CD4-positive, CD25-positive, alpha-beta regulatory T cell (primary cell): ENCODE data around the gene MCM7. TPM values are rescaled to one million over a fixed set of nuclear protein-coding genes. Genes with fewer than 3 reads are reported as not detected.

Experiments used
- ATAC-seq, 2 donors: fragments of 150-1000 bp; cut with Tn5 transposase; one replicate each; pipeline ENCODE4 v1.10.0; 2021; ENCODE audit warnings: low read depth in 2 of 2, moderate number of reproducible peaks in 2 of 2, moderate library complexity in 1 of 2
- DNase-seq, 3 donors: peaks; one replicate each; pipeline versions ENCODE4 v3.0.0 to v3.0.0-alpha.2; 2012 to 2022; ENCODE audit warnings: mixed read lengths in 1 of 3
- H3K27ac ChIP-seq: one replicate; pipeline ENCODE4 v1.7.0; 2013; ENCODE audit warnings: mild to moderate bottlenecking, low read length; ENCODE audit not compliant: insufficient read depth, poor library complexity, severe bottlenecking
- H3K27me3 ChIP-seq: one replicate; pipeline ENCODE4 v1.7.0; 2013; ENCODE audit warnings: low read length; ENCODE audit not compliant: control insufficient read depth, insufficient read depth
- H3K36me3 ChIP-seq: one replicate; pipeline ENCODE4 v1.7.0; 2013; ENCODE audit warnings: mild to moderate bottlenecking, low read length, moderate library complexity; ENCODE audit not compliant: control insufficient read depth, insufficient read depth
- H3K4me1 ChIP-seq: 2 replicates; pipeline ENCODE4 v1.7.0; 2013; ENCODE audit warnings: mild to moderate bottlenecking, low read length; ENCODE audit not compliant: insufficient read depth, control insufficient read depth, poor library complexity, severe bottlenecking
- H3K4me3 ChIP-seq: one replicate; pipeline ENCODE4 v1.7.0; 2013; ENCODE audit warnings: low read depth, mild to moderate bottlenecking, low read length, moderate library complexity
- H3K9me3 ChIP-seq, 2 experiments: 1 replicate in 1 of 2; 2 replicates in 1 of 2; pipeline ENCODE4 v1.7.0; 2013; ENCODE audit warnings: low read length in 2 of 2, mild to moderate bottlenecking in 1 of 2, moderate library complexity in 1 of 2; ENCODE audit not compliant: control insufficient read depth in 2 of 2
- H3K27ac Mint-ChIP-seq, 3 donors: one replicate each; pipeline ENCODE4 v1.8.0; 2020 to 2022; ENCODE audit warnings: mild to moderate bottlenecking in 3 of 3, mixed read lengths in 3 of 3, moderate library complexity in 2 of 3
- H3K27me3 Mint-ChIP-seq: one replicate; pipeline ENCODE4 v1.8.0; 2022; ENCODE audit warnings: mild to moderate bottlenecking, mixed read lengths
- H3K36me3 Mint-ChIP-seq: one replicate; pipeline ENCODE4 v1.8.0; 2020; ENCODE audit warnings: mixed read lengths
- H3K4me1 Mint-ChIP-seq, 4 donors: one replicate each; pipeline ENCODE4 v1.8.0; 2020 to 2022; ENCODE audit warnings: mixed read lengths in 4 of 4, mild to moderate bottlenecking in 1 of 4
- H3K4me3 Mint-ChIP-seq, 4 donors: one replicate each; pipeline ENCODE4 v1.8.0; 2020 to 2022; ENCODE audit warnings: mild to moderate bottlenecking in 4 of 4, mixed read lengths in 4 of 4, moderate library complexity in 3 of 4
- H3K9me3 Mint-ChIP-seq, 7 donors: one replicate each; pipeline ENCODE4 v1.8.0; 2020 to 2022; ENCODE audit warnings: mixed read lengths in 7 of 7, mild to moderate bottlenecking in 3 of 7, moderate library complexity in 2 of 7
- polyA plus RNA-seq, 4 donors: library from polyadenylated mRNA; unstranded; fragments of 300-500 nt; fragmentation: Illumina TruSeq; gene quantifications; one replicate each; pipeline ENCODE4 v1.2.3, GENCODE V29; 2021
- total RNA-seq: library from RNA; stranded (reverse); gene quantifications from one replicate; pipeline ENCODE4 v1.2.3, GENCODE V29; 2022

The MCM7 gene
- total and polyA plus RNA-seq, 5 donors from 2014 or later: 31.2 to 82.0 (median 36.9) TPM

GRCh38 chr7:100082978-100083377 is 18.2 kb downstream of the MCM7 start:
- peak overlapping the region; percentile 76 to 95 (median 82) for H3K27ac Mint-ChIP-seq
- peaks cover 6 to 39% (median 24%) of the 10 kb centered on the region in 4 donors for H3K4me1 Mint-ChIP-seq
- Histone ChIP-seq H3K4me1 (peaks cover 33% of the 10 kb centered on the region), H3K4me3 (peak overlapping the region; percentile 59), H3K36me3 (peaks cover 9% of the 10 kb centered on the region), H3K27me3 (no peaks in the 10 kb centered on the region), H3K27ac (no peak overlapping the region), H3K9me3 (no peaks in the 10 kb centered on the region)
- H3K9me3 Mint-ChIP-seq: no peaks in the 10 kb centered on the region
- peaks cover 12% of the 10 kb centered on the region for H3K36me3 Mint-ChIP-seq
- H3K27me3 Mint-ChIP-seq: peaks cover 21% of the 10 kb centered on the region
- no peak for DNase-seq
- ATAC-seq: no peak
- H3K4me3 Mint-ChIP-seq: peak overlapping the region; percentile 94 to 96 (median 95)

DNA sequence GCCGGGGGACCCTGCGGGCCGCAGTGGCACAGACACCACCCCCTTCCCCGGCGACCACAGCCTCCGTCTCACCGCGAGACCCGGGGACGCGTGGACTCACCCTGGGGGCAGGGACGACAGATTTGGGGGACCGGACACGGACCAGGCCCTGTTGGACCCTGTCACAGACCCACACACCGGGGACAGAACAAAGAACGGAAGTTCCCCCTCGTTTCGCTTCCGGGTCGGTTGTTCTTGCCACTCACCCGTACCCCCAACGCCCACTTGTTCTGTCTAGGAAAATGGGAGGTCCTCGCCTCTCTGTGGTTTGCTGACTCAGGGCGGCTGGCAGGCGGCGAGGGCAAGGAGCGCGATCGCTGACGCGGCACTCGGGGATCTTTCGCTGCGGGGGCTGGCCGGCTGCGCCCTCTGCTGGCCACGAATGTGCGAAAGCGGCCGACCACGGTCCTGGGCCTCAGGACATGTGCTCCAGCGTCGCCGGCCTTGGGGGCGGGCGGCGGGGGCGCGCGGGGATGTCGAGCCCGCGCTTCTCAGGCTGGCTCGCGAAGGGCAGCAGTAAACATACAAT is 19.6 kb downstream of the MCM7 start, which contains the start of gene ZNF3:
TSS of gene ZNF3 (minus strand) at position 189 of the 568 bp plus-strand sequence. CDS start 4,366 bp downstream, outside the sequence.
- Mint-ChIP-seq H3K36me3 (peaks cover 16% of the 10 kb centered on the region), H3K27ac (peak within 1 kb of the TSS; percentile 82 to 97 (median 92)), H3K4me3 (peak within 1 kb of the TSS; percentile 94 to 96 (median 95)), H3K27me3 (peaks cover 16% of the 10 kb centered on the region), H3K9me3 (no peaks in the 10 kb centered on the region), H3K4me1 (peaks cover 6 to 36% (median 25%) of the 10 kb centered on the region in 4 donors)
- peak; percentile 97 to 99 (median 98) for DNase-seq
- H3K36me3 ChIP-seq: peaks cover 18% of the 10 kb centered on the region
- H3K4me1 ChIP-seq: peaks cover 31% of the 10 kb centered on the region
- ATAC-seq: peak; percentile 95 to 96
- H3K4me3 ChIP-seq: peak within 1 kb of the TSS; percentile 83
- peak within 1 kb of the TSS; percentile 81 for H3K27ac ChIP-seq
- no peaks in the 10 kb centered on the region for H3K9me3 ChIP-seq
- no peaks in the 10 kb centered on the region for H3K27me3 ChIP-seq

- peaks cover 16% of the 10 kb centered on the region for H3K27me3 Mint-ChIP-seq
- peaks cover 6 to 36% (median 25%) of the 10 kb centered on the region in 4 donors for H3K4me1 Mint-ChIP-seq
- H3K4me3 Mint-ChIP-seq: peak overlapping the region; percentile 94 to 96 (median 95)
- peaks cover 19% of the 10 kb centered on the region for H3K36me3 Mint-ChIP-seq
- peak overlapping the region; percentile 82 to 92 (median 91) for H3K27ac Mint-ChIP-seq
- H3K9me3 Mint-ChIP-seq: no peaks in the 10 kb centered on the region
- no peak for DNase-seq
- Histone ChIP-seq H3K36me3 (peaks cover 22% of the 10 kb centered on the region), H3K27me3 (no peaks in the 10 kb centered on the region), H3K4me1 (peaks cover 31% of the 10 kb centered on the region), H3K27ac (peak overlapping the region; percentile 81), H3K9me3 (no peaks in the 10 kb centered on the region), H3K4me3 (peak overlapping the region; percentile 83)
- no peak for ATAC-seq
Observed at GRCh38 chr7:100080907-100081534, 20.2 kb downstream of the MCM7 start.

GRCh38 chr7:100079024-100079560 is 22.1 kb downstream of the MCM7 start:
- peak overlapping the region; percentile 7 to 81 (median 45) for H3K4me3 Mint-ChIP-seq
- H3K27ac ChIP-seq: no peak overlapping the region
- no peaks in the 10 kb centered on the region for H3K27me3 ChIP-seq
- no peak for ATAC-seq
- H3K27me3 Mint-ChIP-seq: peaks cover 12% of the 10 kb centered on the region
- DNase-seq: no peak
- no peak overlapping the region for H3K4me3 ChIP-seq
- H3K9me3 ChIP-seq: no peaks in the 10 kb centered on the region
- peaks cover 41% of the 10 kb centered on the region for H3K36me3 ChIP-seq
- peaks cover 36% of the 10 kb centered on the region for H3K36me3 Mint-ChIP-seq
- H3K27ac Mint-ChIP-seq: no peak overlapping the region
- H3K4me1 Mint-ChIP-seq: peaks cover 6 to 40% (median 21%) of the 10 kb centered on the region in 4 donors
- peaks cover 31% of the 10 kb centered on the region for H3K4me1 ChIP-seq
- H3K9me3 Mint-ChIP-seq: peaks cover 0 to 2% (median 0%) of the 10 kb centered on the region in 7 donors

- Mint-ChIP-seq H3K4me1 (peaks cover 6 to 33% (median 17%) of the 10 kb centered on the region in 4 donors), H3K9me3 (peaks cover 0 to 11% (median 0%) of the 10 kb centered on the region in 7 donors), H3K27me3 (peaks cover 4% of the 10 kb centered on the region), H3K4me3 (no peak overlapping the region), H3K27ac (peak overlapping the region in 2 of 3 donors; percentile 44 to 62), H3K36me3 (peaks cover 48% of the 10 kb centered on the region)
- no peak for DNase-seq
- peaks cover 60% of the 10 kb centered on the region for H3K36me3 ChIP-seq
- no peak overlapping the region for H3K27ac ChIP-seq
- no peaks in the 10 kb centered on the region for H3K27me3 ChIP-seq
- peaks cover 3 to 8% of the 10 kb centered on the region in 2 experiments for H3K9me3 ChIP-seq
- no peak overlapping the region for H3K4me3 ChIP-seq
- ATAC-seq: no peak
- peaks cover 22% of the 10 kb centered on the region for H3K4me1 ChIP-seq
Observed at GRCh38 chr7:100077205-100077604, 24.0 kb downstream of the MCM7 start.

DNA sequence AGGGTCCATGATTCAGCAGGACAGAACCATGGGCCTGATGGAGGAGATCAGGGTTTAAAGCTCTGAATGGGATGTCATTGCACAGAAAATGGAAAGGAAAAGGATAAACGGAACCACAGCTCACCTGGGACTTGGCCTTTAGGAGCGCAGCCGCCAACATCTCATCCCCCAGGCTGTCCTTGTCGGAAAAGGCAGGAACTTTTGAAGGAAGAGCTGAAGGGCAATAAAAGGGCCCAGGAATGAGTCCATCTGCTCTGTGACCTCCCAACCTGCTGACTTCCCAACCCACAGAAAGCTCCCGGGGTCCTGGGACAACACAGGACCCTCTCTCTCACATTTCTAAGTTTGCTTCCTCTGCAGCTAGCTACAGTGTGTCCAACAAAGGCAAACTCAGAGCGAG is 25.8 kb downstream of the MCM7 start:
- peaks cover 8% of the 10 kb centered on the region for H3K4me1 ChIP-seq
- H3K4me3 ChIP-seq: no peak overlapping the region
- Mint-ChIP-seq H3K36me3 (peaks cover 62% of the 10 kb centered on the region), H3K4me3 (peak overlapping the region in 1 of 4 donors; percentile 14), H3K9me3 (peaks cover 0 to 29% (median 9%) of the 10 kb centered on the region in 7 donors), H3K27ac (no peak overlapping the region), H3K4me1 (peaks cover 0 to 21% (median 12%) of the 10 kb centered on the region in 4 donors), H3K27me3 (no peaks in the 10 kb centered on the region)
- no peak for DNase-seq
- peaks cover 78% of the 10 kb centered on the region for H3K36me3 ChIP-seq
- no peaks in the 10 kb centered on the region for H3K27me3 ChIP-seq
- H3K9me3 ChIP-seq: peaks cover 21 to 26% of the 10 kb centered on the region in 2 experiments
- H3K27ac ChIP-seq: no peak overlapping the region
- no peak for ATAC-seq

- Histone ChIP-seq H3K27ac (no peak overlapping the region), H3K4me1 (peaks cover 3% of the 10 kb centered on the region), H3K36me3 (peaks cover 84% of the 10 kb centered on the region), H3K27me3 (no peaks in the 10 kb centered on the region), H3K4me3 (no peak overlapping the region), H3K9me3 (peaks cover 21 to 31% of the 10 kb centered on the region in 2 experiments)
- H3K27me3 Mint-ChIP-seq: no peaks in the 10 kb centered on the region
- DNase-seq (no peak), ATAC-seq (no peak)
- no peak overlapping the region for H3K4me3 Mint-ChIP-seq
- H3K27ac Mint-ChIP-seq: no peak overlapping the region
- H3K36me3 Mint-ChIP-seq: peaks cover 68% of the 10 kb centered on the region
- H3K9me3 Mint-ChIP-seq: peaks cover 0 to 32% (median 9%) of the 10 kb centered on the region in 7 donors
- peaks cover 0 to 16% (median 9%) of the 10 kb centered on the region in 4 donors for H3K4me1 Mint-ChIP-seq
Observed at GRCh38 chr7:100074841-100075240, 26.4 kb downstream of the MCM7 start.
